Fibroblast of upper back skin (primary cell): ENCODE data around the gene PIH1D1.
"Not testable (repeated sequence)": the region's sequence is repeated elsewhere in the genome, so short reads cannot be mapped to it uniquely, and the experiment has no call there.

Experiments used
- DNase-seq: peaks from one replicate; pipeline ENCODE4 v3.0.0-alpha.2; 2013

The PIH1D1 gene

GRCh38 chr19:49479975-49480628 lies 28.5 kb upstream of the PIH1D1 start:
- no peak for DNase-seq

- no peak for DNase-seq
Observed at GRCh38 chr19:49475995-49476880, 24.6 kb upstream of the PIH1D1 start.

GRCh38 chr19:49475191-49475917 lies 23.7 kb upstream of the PIH1D1 start:
- DNase-seq: no peak

- DNase-seq: no peak
Observed at GRCh38 chr19:49474542-49474924, 22.9 kb upstream of the PIH1D1 start.

- peak; percentile 75 for DNase-seq
Observed at GRCh38 chr19:49473868-49474541, 22.4 kb upstream of the PIH1D1 start, which contains the start of gene FLT3LG. FLT3LG (plus strand) TSS chr19:49474215; CDS start chr19:49474640, 425 bp downstream.

- DNase-seq: not testable (repeated sequence)
Observed at GRCh38 chr19:49473501-49473867, 21.9 kb upstream of the PIH1D1 start.

- DNase-seq: no peak
Observed at GRCh38 chr19:49472936-49473335, 21.3 kb upstream of the PIH1D1 start.

- DNase-seq: no peak
Observed at GRCh38 chr19:49470615-49470978, 19.0 kb upstream of the PIH1D1 start.

- DNase-seq: no peak
Observed at GRCh38 chr19:49469828-49470614, 18.4 kb upstream of the PIH1D1 start.

- peak; percentile 54 for DNase-seq
Observed at GRCh38 chr19:49468746-49469447, 17.3 kb upstream of the PIH1D1 start.

GRCh38 chr19:49468199-49468598 lies 16.6 kb upstream of the PIH1D1 start:
- no peak for DNase-seq

- DNase-seq: no peak
Observed at GRCh38 chr19:49465371-49465770, 13.8 kb upstream of the PIH1D1 start.

- no peak for DNase-seq
Observed at GRCh38 chr19:49463960-49464740, 12.5 kb upstream of the PIH1D1 start.

GRCh38 chr19:49462492-49462891 lies 10.9 kb upstream of the PIH1D1 start:
- DNase-seq: no peak

- DNase-seq: no peak
Observed at GRCh38 chr19:49461656-49462055, 10.0 kb upstream of the PIH1D1 start.

- not testable (repeated sequence) for DNase-seq
Observed at GRCh38 chr19:49461130-49461529, 9.5 kb upstream of the PIH1D1 start.

GRCh38 chr19:49459388-49459787 lies 7.8 kb upstream of the PIH1D1 start:
- DNase-seq: no peak

GRCh38 chr19:49458567-49458903 lies 6.9 kb upstream of the PIH1D1 start:
- no peak for DNase-seq

- DNase-seq: no peak
Observed at GRCh38 chr19:49456326-49456725, 4.7 kb upstream of the PIH1D1 start.

GRCh38 chr19:49455773-49456172 lies 4.2 kb upstream of the PIH1D1 start:
- DNase-seq: no peak

GRCh38 chr19:49453757-49454240 lies 2.2 kb upstream of the PIH1D1 start:
- no peak for DNase-seq
